ENCODE results near the gene CACNA1I.

CACNA1I gene

DNA sequence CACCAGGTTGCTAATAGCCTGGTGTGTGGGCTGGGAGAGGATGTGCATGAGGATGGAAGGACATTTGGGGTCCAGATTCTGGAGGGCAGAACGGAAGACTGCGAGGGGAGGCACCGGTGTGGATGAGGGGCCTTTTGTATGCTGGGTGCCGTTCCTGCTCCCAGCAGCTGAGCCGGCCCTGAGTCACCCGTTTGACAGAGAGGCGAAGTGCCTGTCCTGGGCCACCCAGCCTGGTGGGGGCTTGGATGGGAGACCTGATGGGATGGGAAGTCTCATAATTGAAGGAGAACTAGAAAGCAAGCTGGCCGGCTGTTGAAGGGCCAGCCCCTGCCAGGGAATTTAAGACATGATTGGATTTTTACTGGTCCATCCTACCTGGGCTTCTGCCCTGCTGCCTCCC, 10.8 kb downstream of the CACNA1I start:
- H3K27me3 ChIP-seq (replicated peaks; ENCODE audit: control insufficient read depth, insufficient read depth, low read length), result no peaks in the 10 kb centered on the region; the same call in none of the 2 replicates
- no peak for DNase-seq (ENCODE audit: extremely low read depth, insufficient read length)
- TF ChIP-seq, protein P1, sequence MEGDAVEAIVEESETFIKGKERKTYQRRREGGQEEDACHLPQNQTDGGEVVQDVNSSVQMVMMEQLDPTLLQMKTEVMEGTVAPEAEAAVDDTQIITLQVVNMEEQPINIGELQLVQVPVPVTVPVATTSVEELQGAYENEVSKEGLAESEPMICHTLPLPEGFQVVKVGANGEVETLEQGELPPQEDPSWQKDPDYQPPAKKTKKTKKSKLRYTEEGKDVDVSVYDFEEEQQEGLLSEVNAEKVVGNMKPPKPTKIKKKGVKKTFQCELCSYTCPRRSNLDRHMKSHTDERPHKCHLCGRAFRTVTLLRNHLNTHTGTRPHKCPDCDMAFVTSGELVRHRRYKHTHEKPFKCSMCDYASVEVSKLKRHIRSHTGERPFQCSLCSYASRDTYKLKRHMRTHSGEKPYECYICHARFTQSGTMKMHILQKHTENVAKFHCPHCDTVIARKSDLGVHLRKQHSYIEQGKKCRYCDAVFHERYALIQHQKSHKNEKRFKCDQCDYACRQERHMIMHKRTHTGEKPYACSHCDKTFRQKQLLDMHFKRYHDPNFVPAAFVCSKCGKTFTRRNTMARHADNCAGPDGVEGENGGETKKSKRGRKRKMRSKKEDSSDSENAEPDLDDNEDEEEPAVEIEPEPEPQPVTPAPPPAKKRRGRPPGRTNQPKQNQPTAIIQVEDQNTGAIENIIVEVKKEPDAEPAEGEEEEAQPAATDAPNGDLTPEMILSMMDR (IDR thresholded peaks at IDR 0.05; ENCODE audit: insufficient read depth, low read length, poor library complexity, severe bottlenecking), result no peak

GRCh38 chr22:39583066-39583667, 12.6 kb downstream of the CACNA1I start:
- no peak overlapping the region for H3K4me3 ChIP-seq (replicated peaks; ENCODE audit: low read depth, low read length)
- H3K27me3 ChIP-seq (replicated peaks; ENCODE audit: control insufficient read depth, insufficient read depth, low read length), result no peaks in the 10 kb centered on the region; the same call in none of the 2 replicates
- TF ChIP-seq, protein P1 (IDR thresholded peaks at IDR 0.05; ENCODE audit: insufficient read depth, low read length, poor library complexity, severe bottlenecking), result no peak
- H3K36me3 ChIP-seq (ENCODE audit: control insufficient read depth, insufficient read depth, low read length), result no peaks in the 10 kb centered on the region
- DNase-seq (ENCODE audit: extremely low read depth, insufficient read length), result no peak

More for the DNA sequence above, 10.8 kb downstream of the CACNA1I start:
- no peak overlapping the region for H3K4me3 ChIP-seq (replicated peaks; ENCODE audit: low read depth, low read length)
- no peaks in the 10 kb centered on the region for H3K36me3 ChIP-seq (ENCODE audit: control insufficient read depth, insufficient read depth, low read length)

DNA sequence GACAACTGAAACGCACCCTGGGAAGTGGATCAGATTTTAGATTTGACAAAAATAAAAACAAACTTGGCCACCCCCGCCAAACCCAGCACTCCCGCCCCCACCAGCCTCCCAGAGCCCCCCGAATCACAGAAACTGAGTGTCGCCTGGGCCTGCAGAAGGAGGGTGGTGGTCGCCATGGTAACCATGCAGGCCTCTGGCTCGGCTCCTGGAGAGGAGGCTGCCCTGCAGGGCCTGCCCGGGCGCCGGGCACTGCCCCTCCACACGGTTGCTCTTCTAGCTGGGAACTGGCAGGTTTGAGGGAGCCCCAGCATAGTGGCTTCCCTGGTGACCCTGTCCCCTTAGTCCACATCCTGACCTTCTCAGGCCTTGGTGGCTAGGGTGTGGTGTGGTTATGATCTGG, 19.3 kb downstream of the CACNA1I start:
- no peaks in the 10 kb centered on the region for H3K36me3 ChIP-seq (ENCODE audit: control insufficient read depth, insufficient read depth, low read length)
- TF ChIP-seq, protein P1 (IDR thresholded peaks at IDR 0.05; ENCODE audit: insufficient read depth, low read length, poor library complexity, severe bottlenecking), result no peak
- H3K4me3 ChIP-seq (replicated peaks; ENCODE audit: low read depth, low read length), result no peak overlapping the region
- DNase-seq (ENCODE audit: extremely low read depth, insufficient read length), result no peak
- H3K27me3 ChIP-seq (replicated peaks; ENCODE audit: control insufficient read depth, insufficient read depth, low read length), result no peaks in the 10 kb centered on the region; the same call in 1 of the 2 replicates

GRCh38 chr22:39592081-39593065, 21.8 kb downstream of the CACNA1I start:
- DNase-seq (ENCODE audit: extremely low read depth, insufficient read length), result no peak
- Histone ChIP-seq H3K4me3 (replicated peaks; ENCODE audit: low read depth, low read length) (no peak overlapping the region), H3K27me3 (replicated peaks; ENCODE audit: control insufficient read depth, insufficient read depth, low read length) (no peaks in the 10 kb centered on the region; the same call in none of the 2 replicates), H3K36me3 (ENCODE audit: control insufficient read depth, insufficient read depth, low read length) (no peaks in the 10 kb centered on the region)
- TF ChIP-seq, protein P1 (IDR thresholded peaks at IDR 0.05; ENCODE audit: insufficient read depth, low read length, poor library complexity, severe bottlenecking), result no peak

- Histone ChIP-seq H3K36me3 (ENCODE audit: control insufficient read depth, insufficient read depth, low read length) (no peaks in the 10 kb centered on the region), H3K4me3 (replicated peaks; ENCODE audit: low read depth, low read length) (no peak overlapping the region), H3K27me3 (replicated peaks; ENCODE audit: control insufficient read depth, insufficient read depth, low read length) (no peaks in the 10 kb centered on the region; the same call in none of the 2 replicates)
- TF ChIP-seq, protein P1 (IDR thresholded peaks at IDR 0.05; ENCODE audit: insufficient read depth, low read length, poor library complexity, severe bottlenecking), result no peak
- no peak for DNase-seq (ENCODE audit: extremely low read depth, insufficient read length)
Observed at GRCh38 chr22:39593066-39593930, 22.7 kb downstream of the CACNA1I start.
